Naive thymus-derived CD4-positive, alpha-beta T cell (primary cell): ENCODE data around the gene ITPRIPL1. TPM values are rescaled to one million over a fixed set of nuclear protein-coding genes. Genes with fewer than 3 reads are reported as not detected.
A peak's percentile ranks its signal among the peaks of the same experiment; 100 is the strongest.
"Not testable (repeated sequence)": the region's sequence is repeated elsewhere in the genome, so short reads cannot be mapped to it uniquely, and the experiment has no call there.

Experiments
- ATAC-seq: fragments of 150-1000 bp; cut with Tn5 transposase; 2 replicates; pipeline ENCODE4 v1.10.0; 2021; ENCODE audit warnings: mild to moderate bottlenecking, moderate library complexity
- CTCF ChIA-PET: fragments of 350-600 bp; sonication (Branson Sonifier 250); formaldehyde crosslinking; loops from one replicate; lab custom pipeline; 2021; ENCODE audit warnings: antibody characterized with exemption; lab: Charles Lee
- POLR2A ChIA-PET: fragments of 350-600 bp; sonication (Branson Sonifier 250); formaldehyde crosslinking; loops from one replicate; lab custom pipeline; 2021; ENCODE audit warnings: antibody characterized with exemption, inconsistent platforms; lab: Charles Lee
- DNase-seq, 9 donors: peaks; one replicate each; pipeline versions ENCODE4 v3.0.0 to v3.0.0-alpha.2; 2020 to 2022; ENCODE audit warnings: mixed read lengths in 1 of 9
- H3K27ac ChIP-seq: one replicate; pipeline ENCODE4 v1.7.0; 2013; ENCODE audit warnings: mild to moderate bottlenecking, low read depth, low read length, moderate library complexity
- H3K27me3 ChIP-seq, 2 donors: one replicate each; pipeline ENCODE4 v1.7.0; 2013; ENCODE audit warnings: low read length in 2 of 2, mild to moderate bottlenecking in 2 of 2, moderate library complexity in 2 of 2; ENCODE audit not compliant: control insufficient read depth in 2 of 2, insufficient read depth in 2 of 2
- H3K36me3 ChIP-seq, 3 experiments: 1 replicate in 2 of 3; 2 replicates in 1 of 3; pipeline ENCODE4 v1.7.0; 2013; ENCODE audit warnings: low read length in 3 of 3, mild to moderate bottlenecking in 3 of 3, moderate library complexity in 1 of 3; ENCODE audit not compliant: insufficient read depth in 3 of 3, control insufficient read depth in 2 of 3
- H3K4me1 ChIP-seq, 2 donors: one replicate each; pipeline ENCODE4 v1.7.0; 2013; ENCODE audit warnings: low read length in 2 of 2, mild to moderate bottlenecking in 2 of 2, moderate library complexity in 1 of 2; ENCODE audit not compliant: control insufficient read depth in 2 of 2, insufficient read depth in 2 of 2
- H3K4me3 ChIP-seq: 2 replicates; pipeline ENCODE4 v1.7.0; 2013; ENCODE audit warnings: mild to moderate bottlenecking, low read length
- H3K9me3 ChIP-seq, 3 experiments: 1 replicate in 2 of 3; 2 replicates in 1 of 3; pipeline ENCODE4 v1.7.0; 2013; ENCODE audit warnings: low read length in 3 of 3; ENCODE audit not compliant: control insufficient read depth in 2 of 3
- H3K27ac Mint-ChIP-seq, 9 donors: one replicate each; pipeline ENCODE4 v1.8.0; 2020 to 2022; ENCODE audit warnings: mixed read lengths in 9 of 9, mild to moderate bottlenecking in 8 of 9, moderate library complexity in 5 of 9, inconsistent platforms in 2 of 9
- H3K27me3 Mint-ChIP-seq, 5 donors: one replicate each; pipeline ENCODE4 v1.8.0; 2021 to 2022; ENCODE audit warnings: mixed read lengths in 5 of 5, mild to moderate bottlenecking in 1 of 5
- H3K36me3 Mint-ChIP-seq, 5 donors: one replicate each; pipeline ENCODE4 v1.8.0; 2020 to 2022; ENCODE audit warnings: mixed read lengths in 5 of 5, mild to moderate bottlenecking in 3 of 5, inconsistent platforms in 1 of 5
- H3K4me1 Mint-ChIP-seq, 7 donors: one replicate each; pipeline ENCODE4 v1.8.0; 2020 to 2022; ENCODE audit warnings: mixed read lengths in 7 of 7, mild to moderate bottlenecking in 3 of 7, inconsistent platforms in 1 of 7
- H3K4me3 Mint-ChIP-seq, 10 donors: one replicate each; pipeline ENCODE4 v1.8.0; 2020 to 2022; ENCODE audit warnings: mild to moderate bottlenecking in 10 of 10, mixed read lengths in 10 of 10, moderate library complexity in 6 of 10, inconsistent platforms in 2 of 10
- H3K9me3 Mint-ChIP-seq, 11 donors: one replicate each; pipeline ENCODE4 v1.8.0; 2020 to 2022; ENCODE audit warnings: mixed read lengths in 11 of 11, mild to moderate bottlenecking in 4 of 11, inconsistent platforms in 1 of 11, moderate library complexity in 1 of 11
- intact Hi-C, 2 donors: fragments of 100-400 bp; cut with micrococcal nuclease; formaldehyde crosslinking; loops; one replicate each; pipeline ENCODE4 v1.15.1; 2023
- polyA plus RNA-seq, 2 donors: library from polyadenylated mRNA; unstranded; fragments of 300-500 nt; fragmentation: Illumina TruSeq; gene quantifications; one replicate each; pipeline ENCODE4 v1.2.3, GENCODE V29; 2021
- total RNA-seq, 6 experiments: library from RNA in 5 of 6; stranded (reverse) in 5 of 6; gene quantifications; 1 replicate in 5 of 6; 2 replicates in 1 of 6; pipeline ENCODE4 v1.2.3 and lab custom pipeline; 2021 to 2026

Gene ITPRIPL1, protein sequence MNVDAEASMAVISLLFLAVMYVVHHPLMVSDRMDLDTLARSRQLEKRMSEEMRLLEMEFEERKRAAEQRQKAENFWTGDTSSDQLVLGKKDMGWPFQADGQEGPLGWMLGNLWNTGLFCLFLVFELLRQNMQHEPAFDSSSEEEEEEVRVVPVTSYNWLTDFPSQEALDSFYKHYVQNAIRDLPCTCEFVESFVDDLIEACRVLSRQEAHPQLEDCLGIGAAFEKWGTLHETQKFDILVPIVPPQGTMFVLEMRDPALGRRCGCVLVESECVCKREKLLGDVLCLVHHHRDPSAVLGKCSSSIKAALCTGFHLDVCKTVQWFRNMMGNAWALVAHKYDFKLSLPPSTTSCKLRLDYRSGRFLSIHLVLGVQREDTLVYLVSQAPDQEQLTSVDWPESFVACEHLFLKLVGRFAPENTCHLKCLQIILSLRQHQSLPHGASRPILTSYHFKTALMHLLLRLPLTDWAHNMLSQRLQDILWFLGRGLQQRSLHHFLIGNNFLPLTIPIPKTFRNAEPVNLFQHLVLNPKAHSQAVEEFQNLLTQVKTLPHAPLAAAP
- total RNA-seq (10 to 100 TPM in 1 of 5 experiments, 1 to 10 TPM in 2, under 1 TPM in 2; 0.79 to 30.4 (median 1.2) TPM), polyA plus RNA-seq (under 1 TPM; 0.37 to 0.85 TPM), total RNA-seq (lab: John Stamatoyannopoulos, UW) (0.40 reads per million)

DNA sequence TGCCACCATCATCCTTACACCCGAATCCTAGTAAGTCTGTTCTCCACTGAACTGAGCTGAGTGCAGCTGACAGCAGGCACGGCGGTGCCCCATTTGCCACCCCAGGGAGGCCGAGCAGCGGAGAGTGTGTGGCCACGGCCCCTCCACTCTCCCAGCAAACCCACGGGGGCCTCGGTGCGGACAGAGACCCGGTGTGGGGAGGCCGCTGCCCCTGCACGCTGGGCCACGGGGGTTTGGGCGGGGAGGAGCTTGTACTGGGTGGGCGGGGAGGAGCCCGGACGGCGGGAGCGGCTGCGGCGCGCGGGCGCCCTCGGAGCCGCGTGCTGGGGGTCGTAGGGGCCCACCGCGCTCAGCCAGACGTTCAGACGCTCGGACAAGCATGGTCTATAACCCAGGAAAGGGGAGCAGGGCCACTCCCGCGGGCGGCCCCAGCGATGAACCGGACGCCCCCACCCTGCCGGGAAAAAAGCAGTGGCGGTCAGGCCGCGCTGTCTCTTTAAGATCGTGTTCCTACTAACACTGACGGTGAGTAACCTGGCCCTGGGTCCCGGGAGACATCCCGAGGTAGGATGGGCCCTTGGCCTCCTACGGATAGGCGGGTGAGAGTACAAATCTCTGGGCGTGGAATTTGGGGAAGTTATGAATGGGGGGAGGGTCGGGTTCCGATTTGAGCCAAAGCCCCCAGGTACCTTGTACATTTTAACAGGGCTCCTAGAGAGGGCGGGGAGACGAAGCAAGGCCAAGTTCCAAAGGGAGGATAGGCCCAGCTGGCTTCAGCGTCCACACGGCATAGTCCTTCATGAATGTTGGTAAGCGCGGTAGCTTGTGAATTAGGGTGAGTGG is at the start of gene ITPRIPL1:
Gene ITPRIPL1, plus strand, starts transcription at position 277 of the 843 bp plus-strand sequence. Its CDS starts 523 bp downstream, at position 800.
- H3K9me3 ChIP-seq: no peaks in the 10 kb centered on the region
- Mint-ChIP-seq H3K36me3 (peaks cover 0 to 29% (median 0%) of the 10 kb centered on the region in 5 donors), H3K27ac (peak within 1 kb of the TSS; percentile 59 to 91 (median 78)), H3K4me3 (peak within 1 kb of the TSS; percentile 82 to 95 (median 92)), H3K9me3 (no peaks in the 10 kb centered on the region), H3K4me1 (peaks cover 15 to 61% (median 37%) of the 10 kb centered on the region in 7 donors), H3K27me3 (peaks cover 0 to 7% (median 0%) of the 10 kb centered on the region in 5 donors)
- peak in 3 of 9 donors; percentile 18 to 62 (median 31) for DNase-seq
- H3K4me3 ChIP-seq: peak within 1 kb of the TSS; percentile 76
- ChIA-PET POLR2A (interaction anchor here (0.7 to 7.3 kb wide), 7 partner anchors 9 to 207 kb away, joined by 3 to 54 read pairs (median 5); partner anchors contain the start of genes NCAPH, SNRNP200 and STARD7), CTCF (interaction anchor here (0.6 kb wide), 1 partner anchor 338 kb away, joined by 6 read pairs; no protein-coding TSS in a partner anchor)
- intact Hi-C loops: loop anchor here (1.0 to 10.0 kb wide), 2 partner anchors 10 to 640 kb away; partner anchors contain the start of gene NCAPH (in 1 of the 2)
- peak; percentile 20 for ATAC-seq
- peaks cover 27 to 30% of the 10 kb centered on the region in 2 donors for H3K4me1 ChIP-seq
- no peaks in the 10 kb centered on the region for H3K27me3 ChIP-seq
- H3K27ac ChIP-seq: peak within 1 kb of the TSS; percentile 61
- H3K36me3 ChIP-seq: no peaks in the 10 kb centered on the region

- ChIA-PET CTCF (no interaction called here), POLR2A (interaction anchor here (0.6 to 0.9 kb wide), 2 partner anchors 10 to 33 kb away, joined by 4 to 5 read pairs; no protein-coding TSS in a partner anchor)
- no peak for DNase-seq
- no peaks in the 10 kb centered on the region for H3K9me3 Mint-ChIP-seq
- Histone ChIP-seq H3K36me3 (peaks cover 36 to 91% (median 48%) of the 10 kb centered on the region in 3 experiments), H3K27ac (no peak overlapping the region), H3K9me3 (no peaks in the 10 kb centered on the region), H3K4me3 (no peak overlapping the region), H3K27me3 (no peaks in the 10 kb centered on the region), H3K4me1 (no peaks in the 10 kb centered on the region)
- no peaks in the 10 kb centered on the region for H3K27me3 Mint-ChIP-seq
- no peak for ATAC-seq
- no peaks in the 10 kb centered on the region for H3K4me1 Mint-ChIP-seq
- H3K36me3 Mint-ChIP-seq: peaks cover 16 to 58% (median 36%) of the 10 kb centered on the region in 5 donors
- H3K4me3 Mint-ChIP-seq: no peak overlapping the region
- peak overlapping the region in 3 of 9 donors; percentile 21 to 62 (median 34) for H3K27ac Mint-ChIP-seq
- intact Hi-C loops: no loop called here
These were observed 48.2 kb upstream of the ITPRIPL1 start for GRCh38 chr2:96276787-96277499.

- Mint-ChIP-seq H3K36me3 (peaks cover 12 to 83% (median 41%) of the 10 kb centered on the region in 5 donors), H3K9me3 (peaks cover 0 to 3% (median 0%) of the 10 kb centered on the region in 11 donors), H3K4me3 (no peak overlapping the region), H3K4me1 (peaks cover 0 to 2% (median 0%) of the 10 kb centered on the region in 7 donors), H3K27ac (peak overlapping the region in 3 of 9 donors; percentile 17 to 73 (median 26)), H3K27me3 (no peaks in the 10 kb centered on the region)
- H3K27ac ChIP-seq: no peak overlapping the region
- H3K4me1 ChIP-seq: no peaks in the 10 kb centered on the region
- ChIA-PET POLR2A (no interaction called here), CTCF (no interaction called here)
- peaks cover 81 to 100% (median 87%) of the 10 kb centered on the region in 3 experiments for H3K36me3 ChIP-seq
- no peaks in the 10 kb centered on the region for H3K27me3 ChIP-seq
- no peak for ATAC-seq
- H3K4me3 ChIP-seq: no peak overlapping the region
- intact Hi-C loops: no loop called here
- no peaks in the 10 kb centered on the region for H3K9me3 ChIP-seq
- no peak for DNase-seq
These were observed 37.8 kb upstream of the ITPRIPL1 start for GRCh38 chr2:96287273-96287856.

DNA sequence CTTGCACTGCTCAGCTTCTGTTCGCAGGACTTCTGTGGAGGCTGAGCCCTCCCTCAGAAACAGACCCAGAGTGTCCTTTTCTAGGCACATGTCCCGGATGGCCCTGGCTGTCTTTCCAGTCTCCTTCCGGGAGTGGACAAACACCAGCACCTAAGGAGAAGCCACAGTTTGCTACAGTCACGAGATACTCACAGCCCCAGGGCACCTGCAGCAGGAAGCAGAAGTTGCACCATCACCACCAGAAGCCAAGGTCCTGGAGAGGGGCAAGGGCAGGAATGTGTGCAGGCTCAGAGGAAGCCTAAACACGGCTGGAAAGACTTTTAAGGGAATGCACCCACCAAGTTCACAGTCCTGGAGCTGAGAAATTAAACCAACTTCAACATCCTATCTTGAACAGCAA is 33.4 kb upstream of the ITPRIPL1 start:
- peaks cover 0 to 3% (median 0%) of the 10 kb centered on the region in 11 donors for H3K9me3 Mint-ChIP-seq
- CTCF ChIA-PET: no interaction called here
- intact Hi-C loops: no loop called here
- ATAC-seq (no peak), DNase-seq (no peak)
- no peak overlapping the region for H3K27ac ChIP-seq
- H3K27ac Mint-ChIP-seq: no peak overlapping the region
- POLR2A ChIA-PET: interaction anchor here (0.9 to 1.1 kb wide), 4 partner anchors 9 to 82 kb away, joined by 3 to 4 read pairs (median 4); partner anchors contain the start of gene SNRNP200
- H3K4me3 ChIP-seq: no peak overlapping the region
- no peaks in the 10 kb centered on the region for H3K27me3 Mint-ChIP-seq
- peaks cover 0 to 3% (median 0%) of the 10 kb centered on the region in 7 donors for H3K4me1 Mint-ChIP-seq
- H3K27me3 ChIP-seq: no peaks in the 10 kb centered on the region
- H3K4me3 Mint-ChIP-seq: no peak overlapping the region
- H3K36me3 Mint-ChIP-seq: peaks cover 18 to 75% (median 53%) of the 10 kb centered on the region in 5 donors
- H3K4me1 ChIP-seq: no peaks in the 10 kb centered on the region
- H3K36me3 ChIP-seq: peaks cover 70 to 100% (median 79%) of the 10 kb centered on the region in 3 experiments
- no peaks in the 10 kb centered on the region for H3K9me3 ChIP-seq

GRCh38 chr2:96294271-96294670 is 30.8 kb upstream of the ITPRIPL1 start:
- H3K36me3 Mint-ChIP-seq: peaks cover 19 to 73% (median 46%) of the 10 kb centered on the region in 5 donors
- H3K27ac ChIP-seq, H3K27ac Mint-ChIP-seq, H3K9me3 ChIP-seq, H3K27me3 ChIP-seq, H3K4me3 Mint-ChIP-seq, H3K4me1 ChIP-seq, intact Hi-C loops, H3K9me3 Mint-ChIP-seq, DNase-seq, H3K4me3 ChIP-seq, CTCF ChIA-PET, H3K27me3 Mint-ChIP-seq, ATAC-seq: not testable (repeated sequence)
- peaks cover 5 to 13% (median 11%) of the 10 kb centered on the region in 7 donors for H3K4me1 Mint-ChIP-seq
- H3K36me3 ChIP-seq: peaks cover 67 to 100% (median 83%) of the 10 kb centered on the region in 3 experiments
- POLR2A ChIA-PET: interaction anchor here (0.6 to 1.5 kb wide), 2 partner anchors 9 to 95 kb away, joined by 3 to 4 read pairs; no protein-coding TSS in a partner anchor
